Vagina (tissue), 2 donors: ENCODE measurements around the gene PHYH.

Experiments used
- POLR2A ChIP-seq, 2 donors: fragments of 450-650 bp; IDR thresholded peaks; one replicate each; pipeline ENCODE4 v1.6.1; 2017; ENCODE audit warnings: antibody characterized with exemption in 2 of 2, mild to moderate bottlenecking in 2 of 2, moderate library complexity in 2 of 2
- POLR2AphosphoS5 ChIP-seq, 2 donors: sonication (generic); formaldehyde crosslinking; IDR thresholded peaks; one replicate each; pipeline ENCODE4 v1.9.0; 2017; ENCODE audit warnings: antibody characterized with exemption in 2 of 2, mild to moderate bottlenecking in 2 of 2, low read depth in 1 of 2; ENCODE audit not compliant: insufficient read depth in 1 of 2
- TF ChIP-seq, protein P1 (sequence below), 3 experiments: fragments of 450-650 bp in 2 of 3; fragments of 200-600 bp in 1 of 3; sonication (generic) in 1 of 3; IDR thresholded peaks; one replicate each; pipeline ENCODE4 v1.5.1; 2017 to 2019; ENCODE audit warnings: antibody characterized with exemption in 3 of 3, mild to moderate bottlenecking in 2 of 3, moderate library complexity in 2 of 3

DNA sequence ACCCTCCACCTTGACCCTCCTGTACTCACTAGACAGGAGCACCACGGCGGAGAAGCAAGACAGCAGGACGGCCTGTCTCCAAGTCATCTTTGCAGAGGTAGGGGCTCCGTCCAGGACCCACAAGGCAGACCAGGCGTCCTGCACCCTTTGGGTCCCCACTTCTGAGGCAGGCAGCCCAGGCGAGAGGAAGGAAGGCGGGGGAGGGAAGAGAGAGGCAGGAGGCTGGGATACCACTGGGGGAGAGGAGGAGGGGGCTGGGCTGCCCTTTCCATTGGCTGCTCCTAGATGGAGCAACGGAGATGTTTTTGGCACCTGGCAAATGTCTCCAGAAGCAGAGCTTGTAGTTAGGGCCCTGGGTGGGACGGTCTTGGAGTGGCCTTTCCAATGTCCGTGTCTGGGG is 65.7 kb downstream of the PHYH start, which contains the start of gene UCMA:
- TF ChIP-seq, protein P1, sequence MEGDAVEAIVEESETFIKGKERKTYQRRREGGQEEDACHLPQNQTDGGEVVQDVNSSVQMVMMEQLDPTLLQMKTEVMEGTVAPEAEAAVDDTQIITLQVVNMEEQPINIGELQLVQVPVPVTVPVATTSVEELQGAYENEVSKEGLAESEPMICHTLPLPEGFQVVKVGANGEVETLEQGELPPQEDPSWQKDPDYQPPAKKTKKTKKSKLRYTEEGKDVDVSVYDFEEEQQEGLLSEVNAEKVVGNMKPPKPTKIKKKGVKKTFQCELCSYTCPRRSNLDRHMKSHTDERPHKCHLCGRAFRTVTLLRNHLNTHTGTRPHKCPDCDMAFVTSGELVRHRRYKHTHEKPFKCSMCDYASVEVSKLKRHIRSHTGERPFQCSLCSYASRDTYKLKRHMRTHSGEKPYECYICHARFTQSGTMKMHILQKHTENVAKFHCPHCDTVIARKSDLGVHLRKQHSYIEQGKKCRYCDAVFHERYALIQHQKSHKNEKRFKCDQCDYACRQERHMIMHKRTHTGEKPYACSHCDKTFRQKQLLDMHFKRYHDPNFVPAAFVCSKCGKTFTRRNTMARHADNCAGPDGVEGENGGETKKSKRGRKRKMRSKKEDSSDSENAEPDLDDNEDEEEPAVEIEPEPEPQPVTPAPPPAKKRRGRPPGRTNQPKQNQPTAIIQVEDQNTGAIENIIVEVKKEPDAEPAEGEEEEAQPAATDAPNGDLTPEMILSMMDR (IDR thresholded peaks at IDR 0.05): no peak
- TF ChIP-seq POLR2A (IDR thresholded peaks at IDR 0.05) (no peak), POLR2AphosphoS5 (IDR thresholded peaks at IDR 0.05; ENCODE audit: insufficient read depth in 1 of 2, low read depth in 1 of 2) (no peak)
